GM23338 (cell line): Measurements from ENCODE around the gene BRD7. TPM values are rescaled to one million over a fixed set of nuclear protein-coding genes. Genes with fewer than 3 reads are reported as not detected.

Experiments
- ATAC-seq: fragments of 200-7000 bp; cut with Tn5 transposase; 3 replicates; pipeline ENCODE4 v1.9.1; 2020
- DNase-seq: peaks from one replicate; pipeline ENCODE4 v3.0.0-alpha.2; 2015; ENCODE audit warnings: low spot score
- H2AFZ ChIP-seq: fragments of 200-600 bp; sonication (generic); 2 replicates; pipeline ENCODE4 v1.8.0; 2016; ENCODE audit warnings: antibody characterized with exemption, mild to moderate bottlenecking, moderate library complexity
- H3F3A ChIP-seq: fragments of 200-600 bp; sonication (generic); replicated peaks from 2 replicates; pipeline ENCODE4 v1.8.0; 2017; ENCODE audit warnings: antibody characterized with exemption, mixed run types, low read depth
- H3K27ac ChIP-seq: fragments of 200-600 bp; sonication (generic); 2 replicates; pipeline ENCODE4 v1.6.1; 2016; ENCODE audit warnings: low read depth
- H3K27me3 ChIP-seq: fragments of 200-600 bp; sonication (generic); 2 replicates; pipeline ENCODE4 v1.8.0; 2016; ENCODE audit warnings: mild to moderate bottlenecking, mixed run types, moderate library complexity; ENCODE audit not compliant: insufficient read depth
- H3K36me3 ChIP-seq: fragments of 200-600 bp; sonication (generic); 2 replicates; pipeline ENCODE4 v1.8.0; 2016; ENCODE audit warnings: mild to moderate bottlenecking; ENCODE audit not compliant: insufficient read depth
- H3K4me1 ChIP-seq: fragments of 200-600 bp; sonication (generic); 2 replicates; pipeline ENCODE4 v1.8.0; 2016; ENCODE audit warnings: mild to moderate bottlenecking, moderate library complexity; ENCODE audit not compliant: insufficient read depth
- H3K4me2 ChIP-seq: fragments of 200-600 bp; sonication (generic); 2 replicates; pipeline ENCODE4 v1.7.1; 2017; ENCODE audit warnings: mixed run types
- H3K4me3 ChIP-seq: fragments of 200-600 bp; sonication (generic); 2 replicates; pipeline ENCODE4 v1.6.1; 2016; ENCODE audit warnings: mixed run types
- H3K79me2 ChIP-seq: fragments of 200-600 bp; sonication (generic); replicated peaks from 2 replicates; pipeline ENCODE4 v1.8.0; 2017; ENCODE audit warnings: mild to moderate bottlenecking; ENCODE audit not compliant: insufficient read depth
- H3K9me2 ChIP-seq: fragments of 200-600 bp; sonication (generic); 2 replicates; pipeline ENCODE4 v1.8.0; 2017; ENCODE audit not compliant: insufficient read depth
- H4K20me1 ChIP-seq: fragments of 200-600 bp; sonication (generic); replicated peaks from 2 replicates; pipeline ENCODE4 v1.8.0; 2017; ENCODE audit warnings: mild to moderate bottlenecking; ENCODE audit not compliant: insufficient read depth
- H3K27ac Mint-ChIP-seq: 2 replicates; pipeline ENCODE4 v1.8.0; 2020; ENCODE audit warnings: inconsistent platforms, mild to moderate bottlenecking, moderate library complexity, mixed read lengths
- H3K27me3 Mint-ChIP-seq: 3 replicates; pipeline ENCODE4 v1.8.0; 2022; ENCODE audit warnings: low read depth, mild to moderate bottlenecking, moderate library complexity, mixed read lengths, inconsistent platforms; ENCODE audit not compliant: insufficient read depth, poor library complexity
- H3K36me3 Mint-ChIP-seq: 3 replicates; pipeline ENCODE4 v1.8.0; 2021; ENCODE audit warnings: low read depth, mild to moderate bottlenecking, inconsistent platforms, moderate library complexity, mixed read lengths
- H3K4me1 Mint-ChIP-seq: 3 replicates; pipeline ENCODE4 v1.8.0; 2020; ENCODE audit warnings: mild to moderate bottlenecking, inconsistent platforms, mixed read lengths
- H3K4me3 Mint-ChIP-seq: 3 replicates; pipeline ENCODE4 v1.8.0; 2021; ENCODE audit warnings: moderate library complexity, mild to moderate bottlenecking, inconsistent platforms, mixed read lengths
- H3K9me3 Mint-ChIP-seq: 3 replicates; pipeline ENCODE4 v1.8.0; 2020; ENCODE audit warnings: moderate library complexity, mild to moderate bottlenecking, inconsistent platforms, mixed read lengths
- CREB1 ChIP-seq: fragments of 250-450 bp; sonication (Bioruptor Pico); IDR thresholded peaks from 2 replicates; pipeline ENCODE4 v1.5.0; 2020; ENCODE audit warnings: low read depth, mild to moderate bottlenecking, moderate library complexity
- CTCF ChIP-seq, 2 experiments: fragments of 200-600 bp in 1 of 2; sonication (generic) in 1 of 2; conservative IDR thresholded peaks; 2 replicates each; pipeline versions ENCODE4 v1.5.1 to v1.6.1; 2016 to 2017; ENCODE audit warnings: antibody characterized with exemption in 2 of 2, low read depth in 2 of 2, mild to moderate bottlenecking in 2 of 2, moderate library complexity in 1 of 2
- ETS1 ChIP-seq: IDR thresholded peaks from 2 replicates; pipeline ENCODE4 v1.6.1; 2016; ENCODE audit warnings: antibody characterized with exemption
- NANOG ChIP-seq: IDR thresholded peaks from 2 replicates; pipeline ENCODE4 v1.6.1; 2016; ENCODE audit warnings: antibody characterized with exemption, borderline replicate concordance
- REST ChIP-seq: IDR thresholded peaks from one replicate; pipeline ENCODE4 v1.6.1; 2018; ENCODE audit warnings: antibody characterized with exemption; ENCODE audit not compliant: unreplicated experiment
- STAT1 ChIP-seq: IDR thresholded peaks from one replicate; pipeline ENCODE4 v1.6.1; 2016; ENCODE audit warnings: antibody characterized with exemption; ENCODE audit not compliant: unreplicated experiment
- ZNF462 ChIP-seq: fragments of 250-450 bp; sonication (Bioruptor Pico); IDR thresholded peaks from 2 replicates; pipeline ENCODE4 v1.5.0; 2020; ENCODE audit warnings: mild to moderate bottlenecking, moderate library complexity
- polyA plus RNA-seq: library from polyadenylated mRNA; unstranded; fragments of >200 nt; fragmentation: Nextera tagmentation; extraction: Ambion mirVana; gene quantifications from 2 replicates; pipeline ENCODE4 v1.2.1, GENCODE V29; 2016
- total RNA-seq: library from RNA; depleted of rRNA; stranded (reverse); fragments of >200 nt; shearing (Covaris generic); gene quantifications from 2 replicates; pipeline ENCODE4 v1.2.3, GENCODE V29; 2014

BRD7 gene
- total and polyA plus RNA-seq, 2 experiments from 2014 or later, result 93.0 to 149 TPM

DNA sequence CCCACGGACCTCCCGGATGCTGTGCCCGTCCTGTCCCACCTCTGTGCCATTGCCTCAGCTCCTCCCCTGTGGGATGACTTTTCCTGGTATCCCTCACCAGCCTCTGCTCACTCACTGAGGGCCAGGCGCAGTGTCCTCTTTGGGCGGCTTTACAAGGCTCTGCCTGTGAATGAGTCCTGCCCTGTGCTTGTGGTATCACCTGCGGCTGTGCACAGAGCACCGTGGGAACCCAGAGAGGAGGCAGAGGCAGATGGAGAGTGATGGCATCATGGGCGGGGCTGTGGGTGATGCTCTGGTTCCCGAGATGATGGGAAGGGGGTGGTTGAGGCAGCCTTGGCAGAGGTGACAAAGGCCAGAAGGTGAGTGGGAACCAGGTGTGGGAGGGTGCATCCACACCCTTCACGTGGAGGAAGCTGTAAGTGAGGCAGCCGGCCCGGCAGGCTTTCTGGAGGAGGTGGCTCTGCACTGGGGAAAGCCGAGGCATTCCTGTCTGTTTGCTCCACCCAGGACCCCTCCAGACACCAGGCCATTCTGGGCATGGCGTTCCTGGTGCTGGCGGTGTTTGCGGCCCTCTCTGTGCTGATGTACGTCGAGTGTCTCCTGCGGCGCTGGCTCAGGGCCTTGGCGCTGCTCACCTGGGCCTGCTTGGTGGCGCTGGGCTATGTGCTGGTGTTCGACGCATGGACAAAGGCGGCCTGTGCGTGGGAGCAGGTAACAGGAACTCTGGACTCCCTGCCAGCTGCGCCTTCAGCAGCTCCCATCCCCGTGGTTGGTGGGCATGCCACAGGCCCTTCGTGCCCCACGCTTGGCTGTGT, 78.6 kb downstream of the BRD7 start:
- Mint-ChIP-seq H3K4me1 (no peaks in the 10 kb centered on the region), H3K27ac (no peak overlapping the region), H3K27me3 (no peaks in the 10 kb centered on the region), H3K36me3 (no peaks in the 10 kb centered on the region; the same call in 2 of the 3 replicates), H3K4me3 (no peak overlapping the region), H3K9me3 (peaks cover 4% of the 10 kb centered on the region; the same call in 1 of the 3 replicates)
- Histone ChIP-seq H3K4me1 (no peaks in the 10 kb centered on the region), H3K9me2 (no peaks in the 10 kb centered on the region), H3K4me2 (no peak overlapping the region), H3K36me3 (no peaks in the 10 kb centered on the region), H3F3A (no peaks in the 10 kb centered on the region), H3K79me2 (no peaks in the 10 kb centered on the region), H2AFZ (no peak overlapping the region), H3K27ac (no peak overlapping the region), H3K4me3 (no peak overlapping the region), H3K27me3 (no peaks in the 10 kb centered on the region), H4K20me1 (no peaks in the 10 kb centered on the region)
- ATAC-seq (no peak), DNase-seq (no peak)
- TF ChIP-seq CTCF (conservative IDR thresholded peaks at IDR 0.05; ENCODE audit: low read depth in 2 of 2), result no peak
- TF ChIP-seq CREB1 (CRISPR knock-in tag), result no peak
- TF ChIP-seq NANOG, result no peak
- TF ChIP-seq ZNF462 (CRISPR knock-in tag), result no peak
- TF ChIP-seq REST, result no peak
- TF ChIP-seq STAT1, result no peak
- TF ChIP-seq ETS1, result no peak
